ENCODE data around the gene CACNA2D3. TPM values are rescaled to one million over a fixed set of nuclear protein-coding genes. Genes with fewer than 3 reads are reported as not detected.

Gene CACNA2D3
- total RNA-seq, 1 donor from 2014 or later: 0.17 TPM

DNA sequence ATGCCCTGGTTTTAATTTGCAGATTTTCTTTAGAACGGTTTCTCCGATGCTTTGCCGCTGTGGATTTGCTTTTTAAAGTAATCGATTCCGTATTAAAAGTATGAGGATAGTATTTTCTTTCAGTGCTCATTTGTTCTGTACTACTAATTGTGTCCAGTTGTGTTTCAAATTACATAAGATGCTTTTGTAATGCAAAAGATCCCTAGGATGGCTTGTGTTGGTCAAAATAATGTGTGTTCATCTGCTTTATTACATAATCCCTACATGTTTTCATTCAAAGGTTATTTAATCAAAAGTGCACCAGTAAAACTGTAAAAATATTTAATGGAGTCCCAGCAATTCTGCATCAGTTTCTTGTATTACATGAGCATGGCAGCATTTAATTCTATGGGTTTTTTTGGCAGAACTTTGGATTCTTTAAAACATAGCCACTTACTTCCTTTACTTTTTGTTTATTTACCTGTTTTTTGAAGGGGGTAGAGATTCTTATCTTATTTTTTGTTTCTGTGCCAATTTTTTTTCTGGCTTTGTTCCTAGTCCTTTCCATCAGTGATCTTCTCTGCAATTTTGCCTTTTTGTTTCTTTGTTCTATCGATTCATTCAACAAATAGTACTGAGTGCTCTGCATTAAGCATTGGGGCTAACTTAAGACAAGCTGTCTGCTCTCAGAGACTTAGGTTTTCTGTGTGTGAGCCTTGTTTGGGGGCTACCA, 452.7 kb downstream of the CACNA2D3 start:
- no peak for DNase-seq (ENCODE audit: low read depth)
- Histone ChIP-seq H3K27me3 (ENCODE audit: control insufficient read depth, insufficient read depth, low read length) (no peaks in the 10 kb centered on the region), H3K4me3 (ENCODE audit: low read depth, low read length) (no peak overlapping the region), H3K36me3 (ENCODE audit: control insufficient read depth, insufficient read depth, low read length) (no peaks in the 10 kb centered on the region)
- TF ChIP-seq, protein P1, sequence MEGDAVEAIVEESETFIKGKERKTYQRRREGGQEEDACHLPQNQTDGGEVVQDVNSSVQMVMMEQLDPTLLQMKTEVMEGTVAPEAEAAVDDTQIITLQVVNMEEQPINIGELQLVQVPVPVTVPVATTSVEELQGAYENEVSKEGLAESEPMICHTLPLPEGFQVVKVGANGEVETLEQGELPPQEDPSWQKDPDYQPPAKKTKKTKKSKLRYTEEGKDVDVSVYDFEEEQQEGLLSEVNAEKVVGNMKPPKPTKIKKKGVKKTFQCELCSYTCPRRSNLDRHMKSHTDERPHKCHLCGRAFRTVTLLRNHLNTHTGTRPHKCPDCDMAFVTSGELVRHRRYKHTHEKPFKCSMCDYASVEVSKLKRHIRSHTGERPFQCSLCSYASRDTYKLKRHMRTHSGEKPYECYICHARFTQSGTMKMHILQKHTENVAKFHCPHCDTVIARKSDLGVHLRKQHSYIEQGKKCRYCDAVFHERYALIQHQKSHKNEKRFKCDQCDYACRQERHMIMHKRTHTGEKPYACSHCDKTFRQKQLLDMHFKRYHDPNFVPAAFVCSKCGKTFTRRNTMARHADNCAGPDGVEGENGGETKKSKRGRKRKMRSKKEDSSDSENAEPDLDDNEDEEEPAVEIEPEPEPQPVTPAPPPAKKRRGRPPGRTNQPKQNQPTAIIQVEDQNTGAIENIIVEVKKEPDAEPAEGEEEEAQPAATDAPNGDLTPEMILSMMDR (IDR thresholded peaks at IDR 0.05; ENCODE audit: insufficient read depth, low read length, poor library complexity, severe bottlenecking): no peak

DNA sequence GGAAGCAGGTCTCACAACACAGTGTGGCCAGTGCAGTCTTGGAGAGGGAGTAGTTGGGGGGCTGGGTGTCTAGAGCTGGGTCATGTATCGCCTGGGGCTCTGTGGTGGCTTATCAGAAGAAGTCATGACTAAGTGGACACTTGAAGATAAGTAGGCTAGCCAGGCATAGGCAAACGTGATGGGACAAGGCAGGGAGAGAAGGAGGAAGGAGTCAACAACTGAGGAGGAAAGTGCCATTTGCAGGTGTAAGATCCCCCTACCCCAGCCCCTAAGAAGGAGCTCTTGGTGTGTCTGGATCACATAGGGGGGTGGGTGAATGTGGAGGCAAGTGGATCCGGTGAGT, 453.2 kb downstream of the CACNA2D3 start:
- TF ChIP-seq, protein P1 (IDR thresholded peaks at IDR 0.05; ENCODE audit: insufficient read depth, low read length, poor library complexity, severe bottlenecking): no peak

DNA sequence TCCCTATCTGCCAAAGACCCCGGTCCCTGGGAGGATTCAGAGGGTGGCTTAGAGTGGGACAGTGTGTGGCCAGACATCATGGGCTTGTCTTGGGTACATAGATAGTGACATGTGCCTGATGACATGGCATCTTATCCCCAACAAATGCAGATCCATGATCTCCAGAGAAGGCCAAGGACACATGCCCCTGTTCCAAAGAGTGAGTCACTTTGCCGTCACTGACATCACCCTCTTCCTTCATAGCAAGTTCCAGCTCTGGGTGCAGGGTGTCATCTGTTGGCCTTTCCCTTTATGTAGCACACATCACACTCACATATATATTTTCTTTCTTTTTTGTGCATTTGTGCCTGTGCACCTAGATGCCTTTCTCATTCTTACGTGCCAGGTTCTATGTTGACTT, 455.0 kb downstream of the CACNA2D3 start:
- Histone ChIP-seq H3K27me3 (ENCODE audit: control insufficient read depth, insufficient read depth, low read length) (no peaks in the 10 kb centered on the region), H3K36me3 (ENCODE audit: control insufficient read depth, insufficient read depth, low read length) (no peaks in the 10 kb centered on the region), H3K4me3 (ENCODE audit: low read depth, low read length) (no peak overlapping the region)
- no peak for DNase-seq (ENCODE audit: low read depth)
- TF ChIP-seq, protein P1 (IDR thresholded peaks at IDR 0.05; ENCODE audit: insufficient read depth, low read length, poor library complexity, severe bottlenecking): no peak

More for the DNA sequence above, 453.2 kb downstream of the CACNA2D3 start:
- DNase-seq (ENCODE audit: low read depth): no peak
- H3K36me3 ChIP-seq (ENCODE audit: control insufficient read depth, insufficient read depth, low read length): no peaks in the 10 kb centered on the region
- no peaks in the 10 kb centered on the region for H3K27me3 ChIP-seq (ENCODE audit: control insufficient read depth, insufficient read depth, low read length)
- H3K4me3 ChIP-seq (ENCODE audit: low read depth, low read length): no peak overlapping the region

DNA sequence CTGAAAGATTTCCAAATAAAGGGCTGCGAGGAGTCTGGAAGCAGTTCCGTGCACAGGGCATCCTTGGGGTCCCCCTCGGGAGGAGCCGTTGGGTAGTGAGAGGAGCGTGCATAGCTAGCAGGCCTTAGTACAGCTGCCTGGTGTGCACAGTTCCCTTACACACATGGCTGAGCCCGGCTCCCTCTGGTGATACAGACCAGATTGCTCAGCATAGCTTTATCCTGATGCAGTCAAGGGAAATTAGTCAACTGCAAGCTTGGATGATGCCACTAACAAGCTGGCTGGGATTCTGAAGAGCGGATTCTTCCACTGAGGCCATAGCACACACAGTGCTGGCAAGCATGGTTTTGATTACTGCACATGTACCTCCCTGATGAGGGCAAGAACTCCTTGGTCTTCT, 456.1 kb downstream of the CACNA2D3 start:
- no peak for DNase-seq (ENCODE audit: low read depth)
- no peaks in the 10 kb centered on the region for H3K27me3 ChIP-seq (ENCODE audit: control insufficient read depth, insufficient read depth, low read length)
- H3K4me3 ChIP-seq (ENCODE audit: low read depth, low read length): no peak overlapping the region
- no peaks in the 10 kb centered on the region for H3K36me3 ChIP-seq (ENCODE audit: control insufficient read depth, insufficient read depth, low read length)
- TF ChIP-seq, protein P1 (IDR thresholded peaks at IDR 0.05; ENCODE audit: insufficient read depth, low read length, poor library complexity, severe bottlenecking): no peak

DNA sequence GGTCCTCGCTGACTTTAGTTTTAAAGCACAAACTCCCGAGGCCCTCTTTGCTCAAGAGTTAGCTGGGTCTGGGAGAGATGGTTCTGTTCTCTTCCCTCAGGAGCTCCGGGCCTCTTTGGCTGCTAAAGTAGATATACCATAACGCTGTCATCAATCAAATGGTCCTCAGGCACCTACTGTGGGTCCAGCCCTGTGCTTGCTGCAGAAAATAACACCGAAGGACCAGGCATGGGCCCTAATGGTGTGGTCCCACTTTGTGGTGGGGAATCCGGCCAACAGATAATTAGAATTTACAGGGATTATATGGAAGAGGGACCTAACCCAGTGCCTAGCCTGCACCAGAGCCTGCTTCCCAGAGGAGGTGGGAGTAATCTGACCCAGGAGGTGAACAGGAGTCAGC, 458.1 kb downstream of the CACNA2D3 start:
- TF ChIP-seq, protein P1 (IDR thresholded peaks at IDR 0.05; ENCODE audit: insufficient read depth, low read length, poor library complexity, severe bottlenecking): no peak
- H3K4me3 ChIP-seq (ENCODE audit: low read depth, low read length): no peak overlapping the region
- no peaks in the 10 kb centered on the region for H3K27me3 ChIP-seq (ENCODE audit: control insufficient read depth, insufficient read depth, low read length)
- H3K36me3 ChIP-seq (ENCODE audit: control insufficient read depth, insufficient read depth, low read length): no peaks in the 10 kb centered on the region
- no peak for DNase-seq (ENCODE audit: low read depth)

DNA sequence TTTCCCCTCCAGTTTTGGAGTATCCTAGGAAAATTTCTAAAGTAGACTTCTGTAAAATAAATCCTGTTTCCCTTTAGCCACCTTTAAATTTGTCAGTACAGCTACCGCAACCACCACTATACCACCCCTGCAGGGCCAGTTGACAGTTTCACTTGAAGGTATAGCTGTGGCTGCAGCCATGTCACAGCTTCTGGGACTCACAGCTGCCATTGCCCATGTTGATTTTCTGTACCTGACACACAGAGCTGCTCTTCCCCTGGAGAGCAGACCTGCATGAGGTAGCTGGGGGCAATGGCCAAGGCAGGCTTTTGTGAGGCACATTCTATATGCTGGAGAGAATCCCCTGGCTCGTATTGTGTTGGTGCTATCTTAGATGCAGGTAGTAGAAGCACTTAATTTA, 460.1 kb downstream of the CACNA2D3 start:
- TF ChIP-seq, protein P1 (IDR thresholded peaks at IDR 0.05; ENCODE audit: insufficient read depth, low read length, poor library complexity, severe bottlenecking): no peak
- H3K4me3 ChIP-seq (ENCODE audit: low read depth, low read length): no peak overlapping the region
- no peaks in the 10 kb centered on the region for H3K36me3 ChIP-seq (ENCODE audit: control insufficient read depth, insufficient read depth, low read length)

More for the DNA sequence above, 460.1 kb downstream of the CACNA2D3 start:
- no peak for DNase-seq (ENCODE audit: low read depth)
- H3K27me3 ChIP-seq (ENCODE audit: control insufficient read depth, insufficient read depth, low read length): no peaks in the 10 kb centered on the region
